ENCODE measurements around the gene CHN1. TPM values are rescaled to one million over a fixed set of nuclear protein-coding genes. Genes with fewer than 3 reads are reported as not detected.
A peak's percentile ranks its signal among the peaks of the same experiment; 100 is the strongest.

Gene CHN1
- total RNA-seq, 6 donors from 2014 or later = 7.2 to 27.1 (median 11.0) TPM

- no peaks in the 10 kb centered on the region for H3K27me3 ChIP-seq
- no peaks in the 10 kb centered on the region for H3K4me1 ChIP-seq
- ATAC-seq (ENCODE audit: low FRiP score in 2 of 2) = no peak
- H3K4me3 ChIP-seq = no peak overlapping the region
- H3K36me3 ChIP-seq = no peaks in the 10 kb centered on the region
- no peak overlapping the region for H3K27ac ChIP-seq
- 44 to 52% methylated on average over 2 of the region's 2 CpGs for WGBS, 2 donors
- no peaks in the 10 kb centered on the region for H3K9me3 ChIP-seq
- no peak for DNase-seq
- no peak for TF ChIP-seq POLR2AphosphoS5 (IDR thresholded peaks at IDR 0.05)
- peak in 5 of 6 experiments; percentile 29 to 54 (median 35) for TF ChIP-seq CTCF (IDR thresholded peaks at IDR 0.05)
- TF ChIP-seq POLR2A (IDR thresholded peaks at IDR 0.05) = no peak
- no peak for TF ChIP-seq EP300 (IDR thresholded peaks at IDR 0.05)
Measured at GRCh38 chr2:174985614-174986013, 19.6 kb downstream of the CHN1 start.

- DNase-seq = no peak
- Histone ChIP-seq H3K9me3 (no peaks in the 10 kb centered on the region), H3K4me1 (no peaks in the 10 kb centered on the region), H3K36me3 (no peaks in the 10 kb centered on the region), H3K27ac (no peak overlapping the region), H3K4me3 (no peak overlapping the region), H3K27me3 (no peaks in the 10 kb centered on the region)
- no peak for ATAC-seq (ENCODE audit: low FRiP score in 2 of 2)
- TF ChIP-seq POLR2A (IDR thresholded peaks at IDR 0.05) = no peak
- no peak for TF ChIP-seq EP300 (IDR thresholded peaks at IDR 0.05)
- TF ChIP-seq POLR2AphosphoS5 (IDR thresholded peaks at IDR 0.05) = no peak
- no peak for TF ChIP-seq CTCF (IDR thresholded peaks at IDR 0.05)
- WGBS, 2 donors = 67 to 77% methylated on average over 4 of the region's 4 CpGs
Measured at GRCh38 chr2:174984561-174984960, 20.6 kb downstream of the CHN1 start.

- no peak overlapping the region for H3K4me3 ChIP-seq
- DNase-seq = no peak
- no peaks in the 10 kb centered on the region for H3K27me3 ChIP-seq
- 81 to 89% methylated on average over 2 of the region's 2 CpGs for WGBS, 2 donors
- no peak for ATAC-seq (ENCODE audit: low FRiP score in 2 of 2)
- no peak overlapping the region for H3K27ac ChIP-seq
- H3K4me1 ChIP-seq = no peaks in the 10 kb centered on the region
- no peak for TF ChIP-seq POLR2A (IDR thresholded peaks at IDR 0.05)
- no peak for TF ChIP-seq CTCF (IDR thresholded peaks at IDR 0.05)
- TF ChIP-seq EP300 (IDR thresholded peaks at IDR 0.05) = no peak
- no peak for TF ChIP-seq POLR2AphosphoS5 (IDR thresholded peaks at IDR 0.05)
- no peaks in the 10 kb centered on the region for H3K36me3 ChIP-seq
- no peaks in the 10 kb centered on the region for H3K9me3 ChIP-seq
Measured at GRCh38 chr2:174981331-174981730, 23.9 kb downstream of the CHN1 start.

GRCh38 chr2:174979996-174980395 lies 25.2 kb downstream of the CHN1 start:
- H3K9me3 ChIP-seq = no peaks in the 10 kb centered on the region
- DNase-seq = no peak
- no peak for TF ChIP-seq POLR2A (IDR thresholded peaks at IDR 0.05)
- TF ChIP-seq POLR2AphosphoS5 (IDR thresholded peaks at IDR 0.05) = no peak
- no peak for TF ChIP-seq EP300 (IDR thresholded peaks at IDR 0.05)
- no peak for TF ChIP-seq CTCF (IDR thresholded peaks at IDR 0.05)
- no peaks in the 10 kb centered on the region for H3K36me3 ChIP-seq
- H3K27me3 ChIP-seq = no peaks in the 10 kb centered on the region
- 71 to 86% methylated on average over 1 of the region's 1 CpG for WGBS, 2 donors
- ATAC-seq (ENCODE audit: low FRiP score in 2 of 2) = no peak
- H3K4me1 ChIP-seq = no peaks in the 10 kb centered on the region
- H3K4me3 ChIP-seq = no peak overlapping the region
- no peak overlapping the region for H3K27ac ChIP-seq

- Histone ChIP-seq H3K4me1 (peaks cover 0 to 3% (median under 1%) of the 10 kb centered on the region in 4 donors), H3K27ac (no peak overlapping the region), H3K27me3 (no peaks in the 10 kb centered on the region), H3K4me3 (no peak overlapping the region), H3K9me3 (no peaks in the 10 kb centered on the region), H3K36me3 (no peaks in the 10 kb centered on the region)
- WGBS, 2 donors = 73 to 77% methylated on average over 2 of the region's 2 CpGs
- no peak for DNase-seq
- no peak for TF ChIP-seq CTCF (IDR thresholded peaks at IDR 0.05)
- ATAC-seq (ENCODE audit: low FRiP score in 2 of 2) = no peak
Measured at GRCh38 chr2:174977364-174977763, 27.8 kb downstream of the CHN1 start.

Measured in upper lobe of left lung (tissue), 6 donors.